Measurements from ENCODE around the gene FHIP1A. TPM values are rescaled to one million over a fixed set of nuclear protein-coding genes. Genes with fewer than 3 reads are reported as not detected.

Gene FHIP1A
- total RNA-seq, 2 donors from 2014 or later: 20.2 to 22.1 TPM

- Histone ChIP-seq H3K27ac (no peak overlapping the region), H3K27me3 (replicated peaks; ENCODE audit: insufficient read depth) (no peaks in the 10 kb centered on the region), H3K9me3 (no peaks in the 10 kb centered on the region), H3K4me1 (replicated peaks) (no peaks in the 10 kb centered on the region), H3K36me3 (no peaks in the 10 kb centered on the region), H3K4me3 (no peak overlapping the region)
- intact Hi-C loops (cut with DNase I): no loop called here
- WGBS: 88% methylated on average over 3 of the region's 3 CpGs
- no peak for TF ChIP-seq POLR2AphosphoS5 (IDR thresholded peaks at IDR 0.05)
- TF ChIP-seq CTCF (IDR thresholded peaks at IDR 0.05): no peak
- no peak for TF ChIP-seq POLR2A (IDR thresholded peaks at IDR 0.05)
- DNase-seq (ENCODE audit: low spot score): no peak
Measured at GRCh38 chr4:151422854-151423253, 13.9 kb downstream of the FHIP1A start.

DNA sequence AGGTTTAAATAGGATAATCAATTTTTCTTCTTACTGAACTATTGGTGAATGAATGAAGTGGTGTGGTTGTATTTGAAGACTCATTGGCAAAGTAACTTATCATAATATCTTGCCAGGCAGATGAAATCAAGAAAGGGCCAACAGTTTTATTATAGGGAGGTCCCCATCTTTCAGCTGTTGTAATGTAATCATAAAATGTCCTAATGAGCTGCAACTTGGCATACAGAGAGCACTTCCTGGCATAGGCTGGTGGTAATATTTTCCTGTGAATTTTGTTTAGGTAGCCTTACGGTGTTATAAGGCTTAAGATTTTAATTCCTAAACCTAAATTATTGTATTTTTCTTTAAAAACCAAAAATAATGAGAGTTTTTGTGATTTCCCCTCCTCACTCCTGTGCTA, 17.5 kb downstream of the FHIP1A start:
- peak overlapping the region in 1 of 2 donors; percentile 26 for H3K27ac ChIP-seq
- no peaks in the 10 kb centered on the region for H3K27me3 ChIP-seq (replicated peaks; ENCODE audit: insufficient read depth)
- no peaks in the 10 kb centered on the region for H3K36me3 ChIP-seq
- intact Hi-C loops (cut with DNase I): no loop called here
- DNase-seq (ENCODE audit: low spot score): peak; percentile 25
- no peak overlapping the region for H3K4me3 ChIP-seq
- 26% methylated on average over 1 of the region's 1 CpG for WGBS
- no peaks in the 10 kb centered on the region for H3K9me3 ChIP-seq
- H3K4me1 ChIP-seq (replicated peaks): no peaks in the 10 kb centered on the region
- TF ChIP-seq POLR2AphosphoS5 (IDR thresholded peaks at IDR 0.05): peak; percentile 57
- TF ChIP-seq POLR2A (IDR thresholded peaks at IDR 0.05): no peak

DNA sequence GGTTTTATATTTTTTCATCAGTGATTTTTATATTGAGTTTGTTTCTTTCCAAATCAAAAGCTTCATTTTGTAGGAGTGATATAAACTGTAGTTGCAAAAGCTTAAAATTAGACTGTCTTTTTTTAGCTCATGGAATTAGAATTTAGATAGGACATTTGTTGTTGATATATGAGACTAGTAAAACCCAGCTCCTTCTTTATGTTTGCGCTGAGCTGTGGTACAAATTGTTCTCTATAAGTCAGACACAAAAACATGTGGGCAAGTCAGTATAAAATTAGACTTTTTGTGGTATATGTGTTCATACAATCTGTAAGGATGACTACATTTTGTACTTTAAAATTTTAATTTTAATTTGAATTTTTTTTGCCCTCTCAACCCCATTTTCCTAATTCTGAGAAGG, 18.3 kb downstream of the FHIP1A start:
- 56% methylated on average over 1 of the region's 1 CpG for WGBS
- no peaks in the 10 kb centered on the region for H3K9me3 ChIP-seq
- DNase-seq (ENCODE audit: low spot score): no peak
- no peaks in the 10 kb centered on the region for H3K27me3 ChIP-seq (replicated peaks; ENCODE audit: insufficient read depth)
- H3K4me1 ChIP-seq (replicated peaks): no peaks in the 10 kb centered on the region
- intact Hi-C loops (cut with DNase I): no loop called here
- no peak overlapping the region for H3K4me3 ChIP-seq
- peak overlapping the region in 1 of 2 donors; percentile 26 for H3K27ac ChIP-seq
- TF ChIP-seq CTCF (IDR thresholded peaks at IDR 0.05): no peak
- no peak for TF ChIP-seq POLR2AphosphoS5 (IDR thresholded peaks at IDR 0.05)
- TF ChIP-seq POLR2A (IDR thresholded peaks at IDR 0.05): no peak
- H3K36me3 ChIP-seq: no peaks in the 10 kb centered on the region

GRCh38 chr4:151428346-151428745, 19.4 kb downstream of the FHIP1A start:
- Histone ChIP-seq H3K4me1 (replicated peaks) (no peaks in the 10 kb centered on the region), H3K9me3 (no peaks in the 10 kb centered on the region), H3K4me3 (no peak overlapping the region), H3K27me3 (replicated peaks; ENCODE audit: insufficient read depth) (no peaks in the 10 kb centered on the region), H3K36me3 (no peaks in the 10 kb centered on the region), H3K27ac (no peak overlapping the region)
- TF ChIP-seq POLR2A (IDR thresholded peaks at IDR 0.05) (no peak), POLR2AphosphoS5 (IDR thresholded peaks at IDR 0.05) (no peak), CTCF (IDR thresholded peaks at IDR 0.05) (no peak)
- DNase-seq (ENCODE audit: low spot score): no peak
- WGBS: 92% methylated on average over 3 of the region's 3 CpGs
- intact Hi-C loops (cut with DNase I): no loop called here

DNA sequence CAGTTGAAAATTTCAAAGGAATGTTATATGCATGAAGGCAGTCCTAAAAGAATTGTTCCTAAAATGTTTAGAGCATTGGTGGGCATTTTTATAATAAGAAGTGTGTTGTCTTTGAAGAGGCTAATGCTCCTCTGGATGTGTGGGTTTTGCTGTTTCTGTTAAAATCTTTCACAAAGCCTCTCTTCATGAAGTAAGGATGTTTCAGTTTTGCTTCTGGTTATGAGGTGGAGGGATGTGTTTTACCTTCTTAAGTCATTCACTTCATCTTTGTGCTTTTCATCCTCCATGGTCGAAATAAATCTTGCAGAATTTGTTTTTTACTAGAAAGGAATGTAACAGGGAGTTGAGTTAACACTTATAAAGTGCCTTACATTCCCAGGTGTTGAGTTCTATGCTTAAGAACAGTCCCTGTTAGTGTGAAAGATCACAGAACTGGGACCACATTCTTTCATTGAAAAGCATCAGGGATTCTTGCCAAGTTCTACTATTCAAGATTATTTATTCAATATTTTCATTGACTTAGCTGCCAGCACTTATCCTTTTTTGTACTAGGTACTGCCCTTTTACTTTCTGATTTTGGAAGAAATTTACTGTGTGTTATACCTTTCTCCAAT, 21.1 kb downstream of the FHIP1A start:
- no peak overlapping the region for H3K4me3 ChIP-seq
- no peak for DNase-seq (ENCODE audit: low spot score)
- TF ChIP-seq POLR2AphosphoS5 (IDR thresholded peaks at IDR 0.05) (no peak), CTCF (IDR thresholded peaks at IDR 0.05) (no peak), POLR2A (IDR thresholded peaks at IDR 0.05) (no peak)
- H3K9me3 ChIP-seq: no peaks in the 10 kb centered on the region
- H3K4me1 ChIP-seq (replicated peaks): no peaks in the 10 kb centered on the region
- H3K36me3 ChIP-seq: no peaks in the 10 kb centered on the region
- no peak overlapping the region for H3K27ac ChIP-seq
- WGBS: 15% methylated on average over 1 of the region's 1 CpG
- no peaks in the 10 kb centered on the region for H3K27me3 ChIP-seq (replicated peaks; ENCODE audit: insufficient read depth)
- intact Hi-C loops (cut with DNase I): no loop called here

Measured in prostate gland (tissue), 2 donors.